Kidney (tissue), 14 donors: Measurements from ENCODE around the gene IPPK. TPM values are rescaled to one million over a fixed set of nuclear protein-coding genes. Genes with fewer than 3 reads are reported as not detected.
"Not testable (repeated sequence)": the region's sequence is repeated elsewhere in the genome, so short reads cannot be mapped to it uniquely, and the experiment has no call there.

Source experiments
- DNase-seq, 5 donors: peaks; one replicate each; pipeline ENCODE4 v3.0.0-alpha.2; 2013 to 2020
- FAIRE-seq: peaks from 2 replicates; lab custom pipeline; 2012; peaks lifted over from hg19 to GRCh38; lab: Jason Lieb, UNC
- H3K27ac ChIP-seq, 2 donors: one replicate each; pipeline ENCODE4 v1.7.0; 2013; ENCODE audit warnings: low read depth in 2 of 2, low read length in 2 of 2, inconsistent platforms in 1 of 2
- H3K27me3 ChIP-seq: one replicate; pipeline ENCODE4 v1.7.1; 2013; ENCODE audit warnings: low read length, inconsistent platforms; ENCODE audit not compliant: control insufficient read depth, insufficient read depth
- H3K36me3 ChIP-seq, 3 donors: one replicate each; pipeline versions ENCODE4 v1.7.0 to v1.7.1; 2013; ENCODE audit warnings: low read length in 3 of 3, control low read depth in 1 of 3, inconsistent platforms in 1 of 3; ENCODE audit not compliant: insufficient read depth in 3 of 3, control insufficient read depth in 2 of 3
- H3K4me1 ChIP-seq, 3 donors: one replicate each; pipeline versions ENCODE4 v1.7.0 to v1.7.1; 2013; ENCODE audit warnings: low read length in 3 of 3, inconsistent platforms in 1 of 3, low read depth in 1 of 3; ENCODE audit not compliant: control insufficient read depth in 2 of 3, insufficient read depth in 2 of 3
- H3K4me3 ChIP-seq, 3 donors: one replicate each; pipeline versions ENCODE4 v1.7.0 to v1.8.1; 2013; ENCODE audit warnings: low read length in 3 of 3, control low read depth in 1 of 3, inconsistent platforms in 1 of 3
- H3K9ac ChIP-seq, 3 donors: one replicate each; pipeline versions ENCODE4 v1.7.0 to v1.7.1; 2013; ENCODE audit warnings: low read length in 3 of 3, control low read depth in 1 of 3, inconsistent platforms in 1 of 3
- H3K9me3 ChIP-seq, 3 donors: one replicate each; pipeline versions ENCODE4 v1.7.0 to v1.7.1; 2013; ENCODE audit warnings: low read length in 3 of 3, control low read depth in 1 of 3, inconsistent platforms in 1 of 3; ENCODE audit not compliant: control insufficient read depth in 2 of 3, insufficient read depth in 1 of 3
- CTCF ChIP-seq: IDR thresholded peaks from 3 replicates; pipeline ENCODE4 v1.5.1; 2012; ENCODE audit warnings: mild to moderate bottlenecking, moderate library complexity, borderline replicate concordance; ENCODE audit not compliant: insufficient read depth; ENCODE audit errors: extremely low read depth
- intact Hi-C: fragments of 100-400 bp; cut with DNase I; formaldehyde crosslinking; loops from one replicate; pipeline ENCODE4 v1.11.1; 2022
- polyA plus RNA-seq: library from polyadenylated mRNA; stranded (reverse); fragments of 350-450 nt; fragmentation: Illumina TruSeq; extraction: RNeasy Lipid Tissue Mini Kit (QIAGEN cat#74804); gene quantifications from one replicate; pipeline ENCODE4 v1.2.3, GENCODE V29; 2014; ENCODE audit warnings: low read depth, low replicate concordance; ENCODE audit not compliant: insufficient read depth
- total RNA-seq: library from RNA; stranded (reverse); fragmentation: NEBNext Ultra II Directional; extraction: Animal tissue kit (Norgen Biotek cat#: 25700); gene quantifications from one replicate; pipeline ENCODE4 v1.2.1, GENCODE V29; 2021
- donor health status: control.
- donor health status: control.
- donor health status: control.
- donor health status: control.
- donor health status: control.
- donor health status: DM: yes; HTN: yes; CAD: no.
- donor health status: Normal renal cell carcinoma (clear cell type).

The IPPK gene
- total and polyA plus RNA-seq, 2 donors from 2014 or later = 7.3 to 10.2 TPM

- no peak for DNase-seq
- Histone ChIP-seq H3K9ac (no peak overlapping the region), H3K4me3 (no peak overlapping the region), H3K27me3 (no peaks in the 10 kb centered on the region), H3K27ac (no peak overlapping the region), H3K4me1 (peaks cover 0 to 3% (median 0%) of the 10 kb centered on the region in 3 donors), H3K9me3 (no peaks in the 10 kb centered on the region), H3K36me3 (peaks cover 0 to 38% (median 10%) of the 10 kb centered on the region in 3 donors)
- intact Hi-C loops = loop anchor here (10.0 kb wide), 2 partner anchors 297 to 497 kb away; no protein-coding TSS in a partner anchor
- FAIRE-seq = no peak
- TF ChIP-seq CTCF = no peak
These were observed 38.2 kb downstream of the IPPK start for GRCh38 chr9:92631452-92632343.

GRCh38 chr9:92627651-92628050 lies 42.3 kb downstream of the IPPK start:
- Histone ChIP-seq H3K4me1 (no peaks in the 10 kb centered on the region), H3K36me3 (peaks cover 2 to 12% (median 5%) of the 10 kb centered on the region in 3 donors), H3K27me3 (no peaks in the 10 kb centered on the region), H3K9ac (no peak overlapping the region), H3K27ac (no peak overlapping the region), H3K9me3 (no peaks in the 10 kb centered on the region), H3K4me3 (no peak overlapping the region)
- TF ChIP-seq CTCF = no peak
- DNase-seq (no peak), FAIRE-seq (no peak)
- intact Hi-C loops = no loop called here

- no peaks in the 10 kb centered on the region for H3K9me3 ChIP-seq
- no peak overlapping the region for H3K9ac ChIP-seq
- no peak overlapping the region for H3K4me3 ChIP-seq
- FAIRE-seq (no peak), DNase-seq (no peak)
- TF ChIP-seq CTCF = no peak
- no peaks in the 10 kb centered on the region for H3K4me1 ChIP-seq
- H3K27ac ChIP-seq = no peak overlapping the region
- intact Hi-C loops = no loop called here
- H3K27me3 ChIP-seq = no peaks in the 10 kb centered on the region
- peaks cover under 1 to 5% (median 2%) of the 10 kb centered on the region in 3 donors for H3K36me3 ChIP-seq
These were observed 43.4 kb downstream of the IPPK start for GRCh38 chr9:92626484-92626883.

- H3K9me3 ChIP-seq, H3K27me3 ChIP-seq, H3K36me3 ChIP-seq, H3K4me3 ChIP-seq, FAIRE-seq, DNase-seq, H3K4me1 ChIP-seq, H3K27ac ChIP-seq, H3K9ac ChIP-seq, intact Hi-C loops: not testable (repeated sequence)
These were observed 46.0 kb downstream of the IPPK start for GRCh38 chr9:92623936-92624335.
